ENCODE results near the gene NGDN.
"Not testable (repeated sequence)": the region's sequence is repeated elsewhere in the genome, so short reads cannot be mapped to it uniquely, and the experiment has no call there.

NGDN gene

GRCh38 chr14:23469127-23469905 lies at the start of gene NGDN:
NGDN (plus strand) TSS chr14:23469703; CDS start chr14:23469716, 13 bp downstream.
- DNase-seq (ENCODE audit: low read depth), result peak; percentile 70

- DNase-seq (ENCODE audit: low read depth), result no peak
Observed at GRCh38 chr14:23421594-23421993, 47.9 kb upstream of the NGDN start.

GRCh38 chr14:23423657-23424056 lies 45.8 kb upstream of the NGDN start:
- DNase-seq (ENCODE audit: low read depth), result no peak

DNA sequence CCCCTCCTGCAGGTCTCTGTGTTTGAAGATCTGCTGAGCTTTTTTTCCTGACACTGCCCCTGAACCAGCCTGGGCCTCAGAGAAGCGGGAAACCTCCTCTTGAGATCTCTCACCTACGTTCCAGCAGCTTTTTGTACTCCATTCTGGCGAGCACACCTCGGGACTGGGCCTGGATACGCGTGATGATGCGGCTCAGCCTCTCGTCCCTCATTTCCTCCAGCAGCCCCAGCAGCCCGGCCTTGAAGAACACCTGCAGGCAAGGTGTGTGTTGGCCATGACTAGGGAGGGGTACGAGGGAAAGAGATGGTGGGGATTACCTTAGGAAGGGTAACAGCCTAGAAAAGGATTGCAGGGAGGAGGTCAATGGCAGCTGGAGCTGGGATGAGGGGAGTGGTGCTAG lies 44.3 kb upstream of the NGDN start:
- DNase-seq (ENCODE audit: low read depth), result no peak

DNA sequence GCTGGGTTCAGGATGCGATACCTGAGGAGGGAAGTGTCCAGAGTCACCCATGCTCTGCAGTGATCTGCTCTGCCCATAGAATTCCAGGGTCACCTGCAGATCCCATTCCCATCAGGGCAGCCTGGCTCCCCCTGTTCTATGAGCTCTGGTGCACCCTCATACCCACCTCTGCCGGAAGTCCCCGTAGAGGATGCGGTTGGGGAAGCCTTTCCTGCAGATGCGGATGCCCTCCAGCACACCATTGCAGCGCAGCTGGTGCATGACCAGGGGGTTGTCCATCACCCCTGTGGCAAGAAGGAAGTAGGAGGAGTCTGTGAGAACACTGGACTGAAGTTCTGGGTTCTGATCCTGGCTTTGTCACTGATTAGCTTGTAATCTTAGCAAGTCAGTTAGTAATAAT lies 43.7 kb upstream of the NGDN start:
- not testable (repeated sequence) for DNase-seq (ENCODE audit: low read depth)

DNA sequence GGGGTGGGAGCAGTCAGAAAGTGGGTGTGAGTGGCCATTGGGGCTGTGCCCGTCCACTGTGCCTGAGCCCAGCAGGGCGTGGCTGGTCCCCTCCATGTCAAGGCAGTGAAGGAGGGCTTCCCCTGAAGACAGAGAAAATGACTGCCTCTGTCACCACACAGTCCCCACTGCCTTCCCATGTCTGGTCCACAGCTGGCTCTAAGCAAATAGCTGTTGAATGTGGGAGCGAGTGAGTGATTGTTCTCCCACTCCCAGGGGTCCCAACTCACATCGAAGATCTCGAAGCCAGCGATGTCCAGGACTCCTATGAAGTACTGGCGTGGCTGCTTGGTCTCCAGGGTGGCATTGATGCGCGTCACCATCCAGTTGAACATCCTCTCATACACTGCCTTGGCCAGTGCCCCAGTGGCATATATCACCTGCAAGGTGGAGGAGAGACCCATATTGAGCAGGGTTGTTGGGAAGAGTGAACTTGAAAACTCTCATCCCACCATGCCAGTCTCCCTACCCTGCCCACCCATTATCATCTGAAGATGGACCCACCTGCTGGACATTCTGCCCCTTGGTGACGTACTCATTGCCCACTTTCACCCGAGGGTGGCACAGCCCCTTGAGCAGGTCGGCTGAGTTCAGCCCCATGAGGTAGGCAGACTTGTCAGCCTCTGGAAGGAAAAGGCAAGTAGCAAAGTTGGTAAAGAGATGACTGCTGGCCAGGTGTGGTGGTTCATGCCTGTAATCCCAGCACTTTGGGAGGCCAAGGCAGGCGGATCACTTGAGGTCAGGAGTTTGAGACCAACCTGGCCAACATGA lies 40.6 kb upstream of the NGDN start:
- DNase-seq (ENCODE audit: low read depth), result no peak

GRCh38 chr14:23430016-23430722 lies 39.3 kb upstream of the NGDN start:
- no peak for DNase-seq (ENCODE audit: low read depth)

- DNase-seq (ENCODE audit: low read depth), result no peak
Observed at GRCh38 chr14:23430723-23431085, 38.8 kb upstream of the NGDN start.

DNA sequence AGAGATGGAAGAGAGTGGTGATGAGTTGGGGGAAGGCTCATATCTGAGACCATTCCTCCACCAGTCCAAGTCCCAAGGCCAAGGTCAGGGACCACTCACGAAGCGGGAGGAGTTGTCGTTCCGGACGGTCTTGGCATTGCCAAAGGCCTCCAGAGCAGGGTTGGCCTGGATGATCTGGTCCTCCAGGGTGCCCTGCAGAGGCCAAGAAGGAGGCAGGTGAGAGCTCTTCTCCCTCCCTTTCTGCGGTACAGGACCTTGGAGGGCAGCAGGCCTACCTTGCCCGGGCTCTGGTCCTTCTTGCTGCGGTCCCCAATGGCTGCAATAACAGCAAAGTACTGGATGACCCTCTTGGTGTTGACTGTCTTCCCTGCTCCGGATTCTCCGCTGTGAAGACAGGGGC lies 38.0 kb upstream of the NGDN start:
- DNase-seq (ENCODE audit: low read depth), result no peak

GRCh38 chr14:23432102-23432925 lies 37.2 kb upstream of the NGDN start:
- no peak for DNase-seq (ENCODE audit: low read depth)

GRCh38 chr14:23432946-23433345 lies 36.6 kb upstream of the NGDN start:
- DNase-seq (ENCODE audit: low read depth), result no peak

DNA sequence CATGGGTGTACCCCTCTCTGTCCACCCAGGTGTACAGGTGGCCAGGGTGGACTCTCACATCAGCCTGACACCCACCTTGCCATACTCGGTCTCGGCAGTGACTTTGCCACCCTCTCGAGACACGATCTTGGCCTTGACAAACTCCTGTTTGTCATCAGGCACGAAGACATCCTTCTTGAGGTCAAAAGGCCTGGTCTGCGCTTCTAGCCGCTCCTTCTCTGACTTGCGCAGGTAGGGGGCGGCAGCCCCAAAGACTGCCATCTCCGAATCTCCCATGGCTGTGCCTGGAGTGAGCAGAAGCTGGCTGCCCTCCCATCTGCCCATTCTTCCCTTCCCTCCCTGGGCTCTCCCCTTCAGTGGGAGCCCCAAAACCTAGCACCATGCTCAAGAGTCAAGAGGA lies 36.0 kb upstream of the NGDN start:
- DNase-seq (ENCODE audit: low read depth), result no peak

- DNase-seq (ENCODE audit: low read depth), result no peak
Observed at GRCh38 chr14:23434488-23435222, 34.8 kb upstream of the NGDN start.

DNA sequence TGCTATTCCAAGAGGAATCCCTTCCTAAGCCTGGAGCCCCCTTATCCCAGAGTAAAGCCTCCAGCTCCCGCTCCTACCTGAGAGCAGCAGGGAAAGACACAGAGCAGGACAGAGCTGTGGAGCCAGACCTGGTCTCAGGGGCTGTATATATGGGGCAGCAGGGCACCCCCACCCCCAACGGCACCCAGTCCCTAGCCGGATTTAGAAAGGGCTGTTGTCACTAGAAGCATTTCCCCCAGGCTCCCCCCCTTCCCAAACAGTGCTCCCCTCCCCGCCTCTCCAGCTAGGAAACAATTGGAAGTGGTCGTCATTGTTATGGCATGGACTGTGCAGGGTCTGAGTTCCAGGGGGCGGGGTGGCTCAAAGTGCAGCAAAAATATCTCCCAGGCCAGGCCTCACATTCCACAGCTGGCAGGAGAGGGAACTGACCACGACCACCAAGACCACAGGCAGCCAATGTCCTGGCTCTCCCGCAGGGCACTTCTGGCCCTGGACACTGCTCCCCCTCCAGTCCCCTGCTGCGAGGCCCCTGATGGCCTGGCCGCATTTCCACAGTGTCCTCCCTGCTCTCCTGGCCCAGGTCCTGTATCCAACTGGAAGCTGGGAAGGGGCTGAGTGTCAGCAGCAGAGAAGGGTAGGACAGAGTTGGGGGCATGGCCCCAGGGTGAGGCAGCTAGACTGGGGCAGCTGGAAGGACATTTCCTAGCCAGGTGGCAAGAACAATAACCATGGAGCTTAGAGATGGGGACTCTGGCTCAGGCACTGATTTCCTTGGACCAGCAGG lies 33.8 kb upstream of the NGDN start, which contains the start of gene MYH7:
MYH7 (minus strand) TSS at position 118 of the 784 bp plus-strand sequence. CDS start 1,928 bp downstream, outside the sequence.
- no peak for DNase-seq (ENCODE audit: low read depth)

DNA sequence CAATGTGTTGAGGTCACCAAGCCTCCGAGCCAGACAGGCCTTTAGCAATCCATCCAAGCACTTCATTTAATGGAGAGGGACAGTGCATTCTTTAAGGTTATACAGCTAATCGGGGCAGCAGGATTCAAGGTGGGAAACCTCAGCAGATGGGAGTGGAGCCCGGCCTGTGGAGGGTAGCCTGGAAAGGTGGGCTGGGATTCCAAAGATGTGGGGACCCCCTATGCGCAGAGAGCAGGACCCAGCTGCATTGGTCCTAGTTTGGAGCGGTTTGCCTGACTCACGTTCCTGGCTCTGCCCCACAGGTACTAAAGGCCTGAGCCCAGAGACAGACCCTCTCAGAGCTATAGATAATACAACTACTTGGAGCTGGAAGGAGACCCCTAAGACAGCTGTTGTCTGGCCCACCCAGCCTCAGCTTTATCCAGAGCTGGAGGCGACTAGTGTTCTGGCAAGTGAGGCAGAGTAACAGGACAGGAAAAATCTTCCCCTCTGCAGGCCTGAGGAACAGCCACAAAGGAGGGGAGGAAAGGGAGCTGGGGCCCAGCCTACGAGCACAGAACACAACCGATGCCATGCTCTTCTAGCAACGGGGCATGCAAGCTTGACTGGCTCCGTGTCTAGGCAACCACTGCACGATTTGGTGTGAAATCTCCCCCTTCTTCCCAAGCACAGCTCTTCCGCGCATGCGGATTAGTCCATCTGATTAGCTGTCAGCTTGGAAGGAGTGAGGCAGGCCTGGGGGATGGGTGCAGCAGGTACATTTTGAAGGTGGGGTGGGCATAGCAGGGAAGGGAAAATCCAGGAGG lies 33.0 kb upstream of the NGDN start:
- DNase-seq (ENCODE audit: low read depth), result no peak

DNA sequence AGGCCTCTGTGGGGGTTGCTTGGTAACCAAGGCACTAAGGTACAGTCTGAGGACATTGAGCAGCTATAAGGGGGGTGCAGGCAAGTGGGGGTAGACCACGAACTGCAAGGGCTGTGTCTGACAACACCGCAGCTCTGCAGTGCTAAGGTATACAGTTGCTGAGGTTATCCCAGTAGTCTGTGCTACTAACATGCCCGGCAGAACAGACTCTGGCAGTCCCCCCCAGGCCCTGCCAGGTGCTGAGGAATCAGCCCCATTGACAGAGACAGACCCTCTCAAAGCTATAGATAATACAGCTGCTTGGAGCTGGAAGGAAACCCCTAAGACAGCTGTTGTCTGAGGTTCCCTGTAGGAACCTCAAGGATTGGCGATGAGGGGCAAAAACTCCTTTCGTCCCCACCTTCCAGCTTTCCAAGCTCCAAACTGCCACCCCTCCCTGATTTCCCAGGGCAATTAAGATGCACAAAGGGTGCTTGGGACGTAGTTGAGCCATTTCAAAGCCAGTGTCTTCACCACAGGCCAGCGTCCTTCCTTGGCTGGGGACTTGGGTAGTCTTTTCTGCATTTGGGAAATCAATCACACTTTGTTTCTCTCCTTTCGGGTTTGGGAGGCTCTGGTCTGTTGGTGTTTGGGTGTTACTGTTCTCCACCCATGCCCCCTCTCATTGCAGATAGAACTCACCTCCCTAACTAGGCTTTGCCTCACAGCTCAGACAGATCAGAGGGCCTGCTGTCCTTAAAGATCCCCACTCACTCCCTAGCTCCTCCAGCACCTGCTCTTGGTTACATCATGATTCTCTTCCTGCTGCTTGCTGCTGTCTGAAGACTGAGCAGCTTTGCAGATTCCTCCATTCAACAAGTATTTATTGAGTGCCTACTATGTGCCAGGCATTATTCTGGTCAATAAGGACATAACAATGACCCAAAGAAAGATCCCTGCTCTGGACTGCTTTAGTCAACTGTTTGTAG lies 32.1 kb upstream of the NGDN start:
- no peak for DNase-seq (ENCODE audit: low read depth)

GRCh38 chr14:23438101-23438971 lies 31.2 kb upstream of the NGDN start:
- no peak for DNase-seq (ENCODE audit: low read depth)

All from stimulated activated CD8-positive, alpha-beta memory T cell treated with anti-CD3 and anti-CD28 coated beads, Interleukin-15, amount 100 ng/mL, for 24 hours (primary cell).